B cell (primary cell): ENCODE data around the gene CMTM3. TPM values are rescaled to one million over a fixed set of nuclear protein-coding genes. Genes with fewer than 3 reads are reported as not detected.

Source experiments
- ATAC-seq: fragments of 200-7000 bp; cut with Tn5 transposase; one replicate; pipeline ENCODE4 v1.10.0; 2021; ENCODE audit warnings: low read depth, mild to moderate bottlenecking, moderate number of reproducible peaks, moderate library complexity
- CTCF ChIA-PET: fragments of 350-600 bp; sonication (Branson Sonifier 250); formaldehyde crosslinking; loops from one replicate; lab custom pipeline; 2021; ENCODE audit warnings: antibody characterized with exemption, inconsistent platforms; lab: Charles Lee
- POLR2A ChIA-PET: fragments of 350-600 bp; sonication (Branson Sonifier 250); formaldehyde crosslinking; loops from one replicate; lab custom pipeline; 2021; ENCODE audit warnings: antibody characterized with exemption; lab: Charles Lee
- DNase-seq: peaks from one replicate; pipeline ENCODE4 v3.0.0; 2013
- H2AFZ ChIP-seq: 2 replicates; pipeline ENCODE4 v1.6.1; 2012; ENCODE audit warnings: mild to moderate bottlenecking, low read depth, low read length; ENCODE audit not compliant: insufficient read depth, poor library complexity, severe bottlenecking
- H3K27ac ChIP-seq, 2 donors: 1 replicate in 1 of 2; 2 replicates in 1 of 2; pipeline ENCODE4 v1.5.1; 2012 to 2013; ENCODE audit warnings: low read length in 2 of 2, mild to moderate bottlenecking in 2 of 2, moderate library complexity in 1 of 2
- H3K27me3 ChIP-seq, 4 experiments: fragments of 200-600 bp in 1 of 4; sonication (generic) in 1 of 4; replicated peaks in 1 of 4; 1 replicate in 2 of 4; 2 replicates in 2 of 4; pipeline versions ENCODE4 v1.6.1 to v1.7.0; 2013 to 2016; ENCODE audit warnings: low read length in 3 of 4, mild to moderate bottlenecking in 2 of 4, mixed read lengths in 1 of 4, moderate library complexity in 1 of 4; ENCODE audit not compliant: insufficient read depth in 4 of 4, control insufficient read depth in 3 of 4; ENCODE audit errors: control extremely low read depth in 1 of 4
- H3K36me3 ChIP-seq, 2 experiments: replicated peaks in 1 of 2; 1 replicate in 1 of 2; 2 replicates in 1 of 2; pipeline versions ENCODE4 v1.6.1 to v1.7.1; 2013; ENCODE audit warnings: low read length in 1 of 2; ENCODE audit not compliant: insufficient read depth in 2 of 2, control insufficient read depth in 1 of 2; ENCODE audit errors: control extremely low read depth in 1 of 2, extremely low read depth in 1 of 2
- H3K4me1 ChIP-seq, 2 donors: fragments of 200-600 bp in 1 of 2; sonication (generic) in 1 of 2; 1 replicate in 1 of 2; 2 replicates in 1 of 2; pipeline versions ENCODE4 v1.5.1 to v1.6.1; 2013 to 2017; ENCODE audit warnings: low read length in 2 of 2; ENCODE audit not compliant: control insufficient read depth in 2 of 2, insufficient read depth in 2 of 2
- H3K4me2 ChIP-seq: replicated peaks from 2 replicates; pipeline ENCODE3; 2012; ENCODE audit warnings: mild to moderate bottlenecking, low read depth, low read length; ENCODE audit not compliant: poor library complexity, severe bottlenecking
- H3K4me3 ChIP-seq, 5 experiments: fragments of 200-600 bp in 1 of 5; sonication (generic) in 1 of 5; 1 replicate in 3 of 5; 2 replicates in 2 of 5; pipeline versions ENCODE4 v1.5.1 to v1.7.0; 2011 to 2016; ENCODE audit warnings: low read length in 4 of 5, mild to moderate bottlenecking in 4 of 5, low read depth in 2 of 5, control low read depth in 1 of 5, moderate library complexity in 1 of 5; ENCODE audit not compliant: insufficient read depth in 1 of 5; ENCODE audit errors: control extremely low read depth in 1 of 5, extremely low read depth in 1 of 5
- H3K79me2 ChIP-seq: fragments of 200-600 bp; sonication (generic); one replicate; pipeline ENCODE4 v1.6.0; 2016; ENCODE audit warnings: low read length; ENCODE audit not compliant: control insufficient read depth, insufficient read depth
- H3K9ac ChIP-seq: fragments of 200-600 bp; sonication (generic); 2 replicates; pipeline ENCODE4 v1.6.1; 2017; ENCODE audit warnings: mild to moderate bottlenecking, low read length, moderate library complexity
- H3K9me3 ChIP-seq, 3 donors: one replicate each; pipeline versions ENCODE4 v1.6.1 to v1.7.1; 2013; ENCODE audit warnings: low read length in 2 of 3; ENCODE audit not compliant: control insufficient read depth in 2 of 3, insufficient read depth in 1 of 3; ENCODE audit errors: control extremely low read depth in 1 of 3
- H4K20me1 ChIP-seq: 2 replicates; pipeline ENCODE4 v1.6.0; 2012; ENCODE audit warnings: mild to moderate bottlenecking, low read length; ENCODE audit not compliant: insufficient read depth, control insufficient read depth, poor library complexity, severe bottlenecking
- H3K27ac Mint-ChIP-seq: one replicate; pipeline ENCODE4 v1.8.0; 2021; ENCODE audit warnings: mixed read lengths
- H3K27me3 Mint-ChIP-seq: one replicate; pipeline ENCODE4 v1.8.0; 2021; ENCODE audit warnings: mixed read lengths
- H3K4me1 Mint-ChIP-seq: one replicate; pipeline ENCODE4 v1.8.0; 2021; ENCODE audit warnings: mixed read lengths
- H3K4me3 Mint-ChIP-seq: one replicate; pipeline ENCODE4 v1.8.0; 2021; ENCODE audit warnings: mixed read lengths
- H3K9me3 Mint-ChIP-seq: one replicate; pipeline ENCODE4 v1.8.0; 2022; ENCODE audit warnings: mixed read lengths; ENCODE audit not compliant: insufficient read depth
- CTCF ChIP-seq: fragments of 200-600 bp; IDR thresholded peaks from one replicate; pipeline ENCODE4 v1.8.0; 2022; ENCODE audit warnings: antibody characterized with exemption, mild to moderate bottlenecking
- EZH2 ChIP-seq: IDR thresholded peaks from 2 replicates; pipeline ENCODE4 v1.6.1; 2012; ENCODE audit warnings: borderline replicate concordance, low read depth, mild to moderate bottlenecking, moderate library complexity, low read length; ENCODE audit not compliant: insufficient read depth, poor library complexity, severe bottlenecking
- WGBS: methylation state at CpG from one replicate; pipeline ENCODE4 v1.1.5; 2013; ENCODE audit warnings: missing lambda C conversion rate; ENCODE audit not compliant: insufficient coverage; 5-methylcytosine and 5-hydroxymethylcytosine counted together
- intact Hi-C: fragments of 100-400 bp; cut with micrococcal nuclease; formaldehyde crosslinking; loops from one replicate; pipeline ENCODE4 v1.10.0; 2022
- polyA plus RNA-seq: library from polyadenylated mRNA; depleted of rRNA; stranded (reverse); fragments of >200 nt; gene quantifications from 2 replicates; pipeline ENCODE4 v1.2.3, GENCODE V29; 2012
- total RNA-seq, 2 donors: library from RNA; stranded (reverse); fragments of 120-200 nt in 1 of 2; gene quantifications; 1 replicate in 1 of 2; 2 replicates in 1 of 2; pipeline versions ENCODE4 v1.2.3 to v1.2.4, GENCODE V29; 2013 to 2022

The CMTM3 gene
- total and polyA plus RNA-seq, 2 donors (not counting 1 experiment from before 2014, with no cell fraction given), result 7.5 to 8.7 TPM

GRCh38 chr16:66600477-66600876 lies 4.0 kb upstream of the CMTM3 start:
- H3K27ac ChIP-seq, result no peak overlapping the region
- H3K79me2 ChIP-seq, result no peaks in the 10 kb centered on the region
- peaks cover 0 to 25% (median 13%) of the 10 kb centered on the region in 4 experiments for H3K27me3 ChIP-seq
- DNase-seq (no peak), ATAC-seq (no peak)
- H3K4me2 ChIP-seq, result no peak overlapping the region
- H3K9me3 ChIP-seq, result peaks cover 2 to 20% (median 15%) of the 10 kb centered on the region in 3 donors
- intact Hi-C loops, result no loop called here
- H3K4me1 ChIP-seq, result peaks cover 7 to 15% of the 10 kb centered on the region in 2 donors
- TF ChIP-seq CTCF, result no peak
- no peak for TF ChIP-seq EZH2
- no peak overlapping the region for H3K27ac Mint-ChIP-seq
- ChIA-PET POLR2A (no interaction called here), CTCF (interaction anchor here (0.6 to 1.3 kb wide), 3 partner anchors 48 to 564 kb away, joined by 3 read pairs; partner anchors contain the start of gene HSF4)
- H3K27me3 Mint-ChIP-seq, result peaks cover 34% of the 10 kb centered on the region
- no peak overlapping the region for H3K9ac ChIP-seq
- H2AFZ ChIP-seq, result no peak overlapping the region
- H3K9me3 Mint-ChIP-seq, result peaks cover 6% of the 10 kb centered on the region
- H3K4me3 ChIP-seq, result no peak overlapping the region
- H4K20me1 ChIP-seq, result no peaks in the 10 kb centered on the region
- H3K4me3 Mint-ChIP-seq, result no peak overlapping the region
- peaks cover 16% of the 10 kb centered on the region for H3K4me1 Mint-ChIP-seq
- 100% methylated on average over 1 of the region's 1 CpG for WGBS
- H3K36me3 ChIP-seq, result no peaks in the 10 kb centered on the region

DNA sequence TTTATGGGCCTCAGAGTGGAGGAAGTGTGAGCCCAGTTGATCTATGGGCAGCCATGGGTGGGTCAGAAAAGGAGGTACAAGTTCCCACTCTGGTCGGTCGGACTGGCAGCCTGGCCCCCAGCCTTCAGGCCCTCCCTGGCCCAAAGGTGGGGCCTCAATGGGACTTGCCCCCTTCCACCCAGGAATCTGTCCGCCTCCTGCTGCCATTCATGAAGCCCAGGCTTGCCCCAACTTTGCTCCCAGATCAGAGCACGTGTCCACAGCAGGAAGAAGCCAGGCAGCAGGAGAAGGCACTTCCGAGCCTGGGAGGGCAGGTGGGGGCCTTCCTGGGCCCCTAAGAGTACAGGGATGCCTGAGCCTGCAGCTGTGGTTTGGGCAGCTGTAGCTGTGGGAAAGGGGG lies 3.0 kb upstream of the CMTM3 start:
- H3K9me3 Mint-ChIP-seq, result peaks cover 6% of the 10 kb centered on the region
- no peak overlapping the region for H3K4me2 ChIP-seq
- H3K27me3 ChIP-seq, result peaks cover 0 to 34% (median 16%) of the 10 kb centered on the region in 4 experiments
- no peak for ATAC-seq
- WGBS, result 69% methylated on average over 5 of the region's 5 CpGs
- no peak overlapping the region for H3K27ac Mint-ChIP-seq
- peaks cover 17 to 24% of the 10 kb centered on the region in 2 donors for H3K4me1 ChIP-seq
- no peaks in the 10 kb centered on the region for H3K36me3 ChIP-seq
- no peak overlapping the region for H3K4me3 ChIP-seq
- peaks cover 2 to 20% (median 15%) of the 10 kb centered on the region in 3 donors for H3K9me3 ChIP-seq
- no peaks in the 10 kb centered on the region for H3K79me2 ChIP-seq
- H3K27ac ChIP-seq, result no peak overlapping the region
- H3K27me3 Mint-ChIP-seq, result peaks cover 40% of the 10 kb centered on the region
- no peak overlapping the region for H2AFZ ChIP-seq
- no peak overlapping the region for H3K4me3 Mint-ChIP-seq
- H4K20me1 ChIP-seq, result peaks cover 7% of the 10 kb centered on the region
- no peak for DNase-seq
- no peak overlapping the region for H3K9ac ChIP-seq
- ChIA-PET POLR2A (interaction anchor here (0.7 kb wide), 1 partner anchor 41 kb away, joined by 3 read pairs; no protein-coding TSS in a partner anchor), CTCF (interaction anchor here (1.0 kb wide), 1 partner anchor 11 kb away, joined by 3 read pairs; no protein-coding TSS in a partner anchor)
- TF ChIP-seq EZH2 (no peak), CTCF (no peak)
- intact Hi-C loops, result no loop called here
- H3K4me1 Mint-ChIP-seq, result peaks cover 26% of the 10 kb centered on the region
